Lower leg skin (tissue), 3 donors: ENCODE results near the gene NPC1L1.

Experiments
- POLR2A ChIP-seq, 2 donors: fragments of 450-650 bp; IDR thresholded peaks; one replicate each; pipeline ENCODE4 v1.6.1; 2016 to 2017; ENCODE audit warnings: antibody characterized with exemption in 2 of 2, mild to moderate bottlenecking in 1 of 2, moderate library complexity in 1 of 2
- TF ChIP-seq, protein P1 (sequence below), 3 donors: fragments of 450-650 bp; IDR thresholded peaks; one replicate each; pipeline ENCODE4 v1.5.1; 2016; ENCODE audit warnings: antibody characterized with exemption in 3 of 3, mild to moderate bottlenecking in 3 of 3, moderate library complexity in 2 of 3

DNA sequence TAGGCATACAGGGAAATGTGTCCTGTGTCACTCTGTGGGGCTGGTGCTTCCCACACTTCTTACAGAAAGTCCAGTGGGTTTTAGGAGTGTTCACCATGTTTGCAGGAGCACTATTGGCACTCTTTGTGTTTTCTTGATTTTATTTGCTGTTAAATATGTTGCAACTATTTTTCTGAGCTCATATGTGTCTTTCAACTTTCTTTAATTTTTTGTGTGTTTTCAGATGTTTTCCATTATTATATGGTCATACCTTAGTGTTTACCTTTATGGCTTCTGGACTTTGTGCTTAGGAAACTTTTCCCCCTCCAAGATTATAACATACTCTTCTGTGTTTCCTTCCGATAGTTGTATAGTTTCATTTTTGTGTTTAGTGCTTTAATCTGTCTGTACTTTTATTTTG lies 29.9 kb downstream of the NPC1L1 start:
- TF ChIP-seq POLR2A (IDR thresholded peaks at IDR 0.05) = no peak
- TF ChIP-seq, protein P1, sequence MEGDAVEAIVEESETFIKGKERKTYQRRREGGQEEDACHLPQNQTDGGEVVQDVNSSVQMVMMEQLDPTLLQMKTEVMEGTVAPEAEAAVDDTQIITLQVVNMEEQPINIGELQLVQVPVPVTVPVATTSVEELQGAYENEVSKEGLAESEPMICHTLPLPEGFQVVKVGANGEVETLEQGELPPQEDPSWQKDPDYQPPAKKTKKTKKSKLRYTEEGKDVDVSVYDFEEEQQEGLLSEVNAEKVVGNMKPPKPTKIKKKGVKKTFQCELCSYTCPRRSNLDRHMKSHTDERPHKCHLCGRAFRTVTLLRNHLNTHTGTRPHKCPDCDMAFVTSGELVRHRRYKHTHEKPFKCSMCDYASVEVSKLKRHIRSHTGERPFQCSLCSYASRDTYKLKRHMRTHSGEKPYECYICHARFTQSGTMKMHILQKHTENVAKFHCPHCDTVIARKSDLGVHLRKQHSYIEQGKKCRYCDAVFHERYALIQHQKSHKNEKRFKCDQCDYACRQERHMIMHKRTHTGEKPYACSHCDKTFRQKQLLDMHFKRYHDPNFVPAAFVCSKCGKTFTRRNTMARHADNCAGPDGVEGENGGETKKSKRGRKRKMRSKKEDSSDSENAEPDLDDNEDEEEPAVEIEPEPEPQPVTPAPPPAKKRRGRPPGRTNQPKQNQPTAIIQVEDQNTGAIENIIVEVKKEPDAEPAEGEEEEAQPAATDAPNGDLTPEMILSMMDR (IDR thresholded peaks at IDR 0.05) = no peak
